HG02884 (cell line): Measurements from ENCODE around the gene ANO10.

Experiments used
- ATAC-seq: cut with Tn5 transposase; IDR thresholded peaks from one replicate; pipeline ENCODE4 v1.9.1; 2021; ENCODE audit warnings: mild to moderate bottlenecking, moderate library complexity; ENCODE audit not compliant: unreplicated experiment

Gene ANO10

GRCh38 chr3:43326891-43327581, 294.8 kb downstream of the ANO10 start:
- peak; percentile 65 for ATAC-seq

- no peak for ATAC-seq
These were observed 298.3 kb downstream of the ANO10 start for GRCh38 chr3:43323541-43323940.

DNA sequence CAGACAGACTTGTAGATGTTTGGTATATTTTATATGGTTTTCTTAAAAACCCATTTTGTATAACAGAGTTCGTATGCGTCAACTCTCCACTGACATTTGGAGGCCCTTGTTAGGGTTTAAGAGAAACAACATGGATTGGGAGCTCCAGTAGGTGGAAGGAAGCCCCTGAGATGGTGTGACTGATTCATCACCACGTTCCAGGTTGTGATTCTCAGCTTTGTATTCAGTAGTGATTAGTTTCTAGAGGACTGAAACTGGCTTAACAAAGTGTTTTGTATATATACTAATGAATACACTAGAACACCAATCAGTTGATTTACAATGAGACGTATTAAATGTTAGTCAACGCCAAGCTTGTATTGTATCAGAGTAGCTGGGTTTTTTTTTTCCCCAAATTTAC, 301.5 kb downstream of the ANO10 start:
- no peak for ATAC-seq

GRCh38 chr3:43319794-43320193, 302.0 kb downstream of the ANO10 start:
- no peak for ATAC-seq

DNA sequence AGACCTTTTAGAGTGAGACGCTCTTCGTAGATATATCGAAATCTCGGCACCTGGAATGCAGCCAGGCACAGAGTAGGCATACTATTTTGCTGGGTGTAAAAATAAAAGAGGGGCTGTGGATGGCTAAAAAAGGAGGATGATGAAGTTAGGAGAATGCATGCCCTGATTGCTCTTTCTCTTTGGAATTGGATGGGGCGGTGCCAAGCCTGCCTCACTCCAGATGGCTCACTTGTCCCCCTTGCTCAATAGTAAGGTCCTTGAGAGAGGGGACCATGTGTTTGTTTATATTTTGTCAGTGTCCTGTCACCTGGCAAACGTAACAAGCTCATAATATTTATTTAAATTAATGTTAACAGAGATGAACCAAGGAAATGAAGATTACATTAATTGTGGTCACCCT, 302.4 kb downstream of the ANO10 start:
- ATAC-seq, result no peak

DNA sequence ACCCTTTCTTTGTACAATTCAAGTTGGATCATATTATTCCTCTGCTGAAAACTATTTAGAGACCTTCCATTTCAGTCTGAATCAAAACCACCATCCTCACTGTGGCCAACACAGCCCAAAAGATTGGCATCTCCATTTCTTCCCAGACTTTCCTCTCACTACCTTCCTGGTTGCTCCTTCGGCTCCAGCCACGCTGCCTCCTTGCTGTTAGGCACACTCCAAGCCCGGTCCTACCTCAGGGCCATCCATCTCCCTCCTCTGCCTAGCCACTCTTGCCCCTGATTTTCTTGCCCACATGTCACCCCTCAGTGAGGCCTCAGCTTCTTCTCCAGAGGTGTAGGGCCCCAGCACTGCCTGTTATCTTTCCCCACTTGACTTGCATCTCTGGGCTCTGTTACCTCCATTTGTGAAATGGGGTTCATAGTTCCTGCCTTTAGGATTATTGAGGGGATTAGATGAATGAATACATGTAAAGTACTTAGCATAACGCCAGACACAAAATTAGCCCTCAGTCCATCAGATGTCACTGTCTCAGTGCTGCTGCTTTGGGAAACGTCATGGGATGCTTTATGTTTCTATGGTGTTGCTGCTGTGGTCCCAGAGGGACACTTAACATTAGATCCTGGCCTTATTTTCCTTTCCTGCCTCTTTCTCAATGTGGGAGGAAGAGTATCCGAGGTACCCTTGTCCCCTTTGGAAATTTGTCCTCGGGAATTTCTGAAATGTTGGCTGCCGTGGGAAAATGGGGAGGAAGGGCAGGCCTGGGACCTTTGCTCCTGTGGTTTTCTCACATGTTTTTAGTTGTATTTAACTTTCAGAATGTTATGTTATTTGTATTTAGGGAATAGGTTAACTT, 304.1 kb downstream of the ANO10 start:
- no peak for ATAC-seq

GRCh38 chr3:43316783-43317460, 304.9 kb downstream of the ANO10 start:
- no peak for ATAC-seq
